Muscle layer of duodenum (tissue), 2 donors: ENCODE data around the gene RFXANK.
A peak's percentile ranks its signal among the peaks of the same experiment; 100 is the strongest.

Experiments used
- H3K27ac ChIP-seq: one replicate; pipeline ENCODE4 v1.7.0; 2013; ENCODE audit warnings: mild to moderate bottlenecking, low read length
- H3K27me3 ChIP-seq: one replicate; pipeline ENCODE4 v1.7.0; 2013; ENCODE audit warnings: low read depth, mild to moderate bottlenecking, control low read depth, low read length
- H3K36me3 ChIP-seq, 2 donors: one replicate each; pipeline ENCODE4 v1.7.0; 2013; ENCODE audit warnings: low read length in 2 of 2, control low read depth in 1 of 2, mild to moderate bottlenecking in 1 of 2; ENCODE audit not compliant: insufficient read depth in 2 of 2, control insufficient read depth in 1 of 2
- H3K4me1 ChIP-seq, 2 donors: one replicate each; pipeline ENCODE4 v1.7.0; 2013; ENCODE audit warnings: low read length in 2 of 2, mild to moderate bottlenecking in 2 of 2, control low read depth in 1 of 2, moderate library complexity in 1 of 2; ENCODE audit not compliant: insufficient read depth in 2 of 2, control insufficient read depth in 1 of 2
- H3K4me3 ChIP-seq, 2 donors: one replicate each; pipeline ENCODE4 v1.7.0; 2013; ENCODE audit warnings: low read length in 2 of 2, low read depth in 1 of 2, mild to moderate bottlenecking in 1 of 2
- H3K9me3 ChIP-seq, 2 donors: one replicate each; pipeline ENCODE4 v1.7.0; 2013; ENCODE audit warnings: low read length in 2 of 2, control low read depth in 1 of 2, mild to moderate bottlenecking in 1 of 2; ENCODE audit not compliant: control insufficient read depth in 1 of 2
- donor health status: healthy.

RFXANK gene

GRCh38 chr19:19193926-19194325 lies 1.9 kb downstream of the RFXANK start:
- Histone ChIP-seq H3K36me3 (peaks cover 19 to 24% of the 10 kb centered on the region in 2 donors), H3K27ac (no peak overlapping the region), H3K4me1 (peaks cover 12 to 43% of the 10 kb centered on the region in 2 donors), H3K27me3 (no peaks in the 10 kb centered on the region), H3K4me3 (peak overlapping the region; percentile 23 to 99), H3K9me3 (no peaks in the 10 kb centered on the region)

GRCh38 chr19:19201697-19202630 lies 9.9 kb downstream of the RFXANK start:
- Histone ChIP-seq H3K4me3 (peak overlapping the region; percentile 72 to 85), H3K27ac (no peak overlapping the region), H3K4me1 (peaks cover 0 to 10% of the 10 kb centered on the region in 2 donors), H3K9me3 (no peaks in the 10 kb centered on the region), H3K27me3 (no peaks in the 10 kb centered on the region), H3K36me3 (peaks cover 13 to 25% of the 10 kb centered on the region in 2 donors)

GRCh38 chr19:19202707-19203011 lies 10.6 kb downstream of the RFXANK start:
- Histone ChIP-seq H3K36me3 (peaks cover 9 to 19% of the 10 kb centered on the region in 2 donors), H3K4me1 (peaks cover 0 to 10% of the 10 kb centered on the region in 2 donors), H3K27me3 (peaks cover 5% of the 10 kb centered on the region), H3K9me3 (no peaks in the 10 kb centered on the region), H3K27ac (peak overlapping the region; percentile 65), H3K4me3 (peak overlapping the region; percentile 72 to 85)

- H3K36me3 ChIP-seq: peaks cover 6 to 15% of the 10 kb centered on the region in 2 donors
- H3K27ac ChIP-seq: peak within 1 kb of the TSS; percentile 65
- H3K4me1 ChIP-seq: peaks cover 0 to 10% of the 10 kb centered on the region in 2 donors
- H3K9me3 ChIP-seq: no peaks in the 10 kb centered on the region
- peak within 1 kb of the TSS; percentile 72 to 85 for H3K4me3 ChIP-seq
- peaks cover 5% of the 10 kb centered on the region for H3K27me3 ChIP-seq
These were observed 11.2 kb downstream of the RFXANK start, which contains the start of gene NR2C2AP for GRCh38 chr19:19203012-19203856. NR2C2AP (minus strand) TSS chr19:19203414; CDS start chr19:19203060, 354 bp downstream.

- H3K4me3 ChIP-seq: no peak overlapping the region
- H3K27me3 ChIP-seq: peaks cover 5% of the 10 kb centered on the region
- no peak overlapping the region for H3K27ac ChIP-seq
- H3K9me3 ChIP-seq: no peaks in the 10 kb centered on the region
- H3K4me1 ChIP-seq: peaks cover 0 to 10% of the 10 kb centered on the region in 2 donors
- peaks cover 0 to 6% of the 10 kb centered on the region in 2 donors for H3K36me3 ChIP-seq
These were observed 12.1 kb downstream of the RFXANK start for GRCh38 chr19:19204181-19204580.

- Histone ChIP-seq H3K36me3 (no peaks in the 10 kb centered on the region), H3K9me3 (no peaks in the 10 kb centered on the region), H3K27me3 (peaks cover 5% of the 10 kb centered on the region), H3K4me1 (peaks cover 0 to 10% of the 10 kb centered on the region in 2 donors), H3K27ac (no peak overlapping the region), H3K4me3 (no peak overlapping the region)
These were observed 13.7 kb downstream of the RFXANK start for GRCh38 chr19:19205416-19206410.

GRCh38 chr19:19206938-19207337 lies 14.9 kb downstream of the RFXANK start:
- Histone ChIP-seq H3K36me3 (no peaks in the 10 kb centered on the region), H3K4me1 (peaks cover 0 to 14% of the 10 kb centered on the region in 2 donors), H3K9me3 (no peaks in the 10 kb centered on the region), H3K27me3 (peaks cover 10% of the 10 kb centered on the region), H3K4me3 (no peak overlapping the region), H3K27ac (no peak overlapping the region)

GRCh38 chr19:19207637-19208572 lies 15.8 kb downstream of the RFXANK start:
- no peak overlapping the region for H3K27ac ChIP-seq
- peaks cover 0 to 7% of the 10 kb centered on the region in 2 donors for H3K4me1 ChIP-seq
- H3K4me3 ChIP-seq: no peak overlapping the region
- H3K9me3 ChIP-seq: no peaks in the 10 kb centered on the region
- no peaks in the 10 kb centered on the region for H3K36me3 ChIP-seq
- peaks cover 16% of the 10 kb centered on the region for H3K27me3 ChIP-seq

- Histone ChIP-seq H3K27ac (no peak overlapping the region), H3K4me1 (peaks cover 0 to 5% of the 10 kb centered on the region in 2 donors), H3K27me3 (peaks cover 25% of the 10 kb centered on the region), H3K36me3 (no peaks in the 10 kb centered on the region), H3K4me3 (no peak overlapping the region), H3K9me3 (no peaks in the 10 kb centered on the region)
These were observed 17.3 kb downstream of the RFXANK start for GRCh38 chr19:19209372-19209771.
